Esophagus muscularis mucosa (tissue), 3 donors: Measurements from ENCODE around the gene DISC1.

Experiments
- CTCF ChIP-seq, 3 experiments: fragments of 200-600 bp in 2 of 3; fragments of 450-650 bp in 1 of 3; sonication (generic) in 2 of 3; IDR thresholded peaks; one replicate each; pipeline ENCODE4 v1.5.1; 2017 to 2019; ENCODE audit warnings: antibody characterized with exemption in 3 of 3, mild to moderate bottlenecking in 2 of 3, moderate library complexity in 1 of 3
- POLR2A ChIP-seq: fragments of 450-650 bp; IDR thresholded peaks from one replicate; pipeline ENCODE4 v1.6.1; 2017; ENCODE audit warnings: antibody characterized with exemption, moderate library complexity, mild to moderate bottlenecking, low read depth
- POLR2AphosphoS5 ChIP-seq, 2 donors: sonication (generic); formaldehyde crosslinking; IDR thresholded peaks; one replicate each; pipeline ENCODE4 v1.6.1; 2017; ENCODE audit warnings: antibody characterized with exemption in 2 of 2

GRCh38 chr1:231890791-231891190, 264.2 kb downstream of the DISC1 start:
- TF ChIP-seq POLR2AphosphoS5 (IDR thresholded peaks at IDR 0.05) = no peak
- no peak for TF ChIP-seq POLR2A
- TF ChIP-seq CTCF (IDR thresholded peaks at IDR 0.05) = no peak
